PC-3 (cell line): ENCODE data around the gene NOTCH1. TPM values are rescaled to one million over a fixed set of nuclear protein-coding genes. Genes with fewer than 3 reads are reported as not detected.

Experiments
- ATAC-seq: fragments of 200-7000 bp; cut with Tn5 transposase; 2 replicates; pipeline ENCODE4 v1.9.1; 2020; ENCODE audit warnings: mild to moderate bottlenecking, moderate library complexity
- BruUV-seq: library from RNA; stranded (reverse); fragments of 400-500 nt; replicated peaks from 2 replicates; lab custom pipeline; 2021; lab: Mats Ljungman, UMichigan
- CTCF ChIA-PET: fragments of 300-600 bp; sonication (Branson Sonifier 250); formaldehyde crosslinking; loops from one replicate; lab custom pipeline; 2022; ENCODE audit warnings: antibody characterized with exemption; lab: Charles Lee
- POLR2A ChIA-PET: fragments of 300-600 bp; sonication (Branson Sonifier 250); formaldehyde crosslinking; loops from one replicate; lab custom pipeline; 2022; ENCODE audit warnings: antibody characterized with exemption; ENCODE audit not compliant: unreplicated experiment; lab: Charles Lee
- DNase-seq: peaks from one replicate; pipeline ENCODE4 v3.0.0-alpha.2; 2015
- H2AFZ ChIP-seq: fragments of 300-600 bp; sonication (generic); 2 replicates; pipeline ENCODE4 v1.6.0; 2016; ENCODE audit warnings: antibody characterized with exemption, low read length
- H3F3A ChIP-seq: fragments of 300-600 bp; sonication (generic); one replicate; pipeline ENCODE4 v1.6.0; 2017; ENCODE audit warnings: antibody characterized with exemption, low read length, control low read depth, mild to moderate bottlenecking; ENCODE audit not compliant: unreplicated experiment
- H3K27ac ChIP-seq: fragments of 300-600 bp; sonication (generic); 2 replicates; pipeline ENCODE4 v1.5.1; 2016; ENCODE audit warnings: mild to moderate bottlenecking, low read length
- H3K27me3 ChIP-seq: fragments of 300-600 bp; sonication (generic); 2 replicates; pipeline ENCODE4 v1.6.1; 2016; ENCODE audit warnings: low read length, mixed read lengths
- H3K36me3 ChIP-seq: fragments of 300-600 bp; sonication (generic); 2 replicates; pipeline ENCODE4 v1.6.1; 2016; ENCODE audit warnings: low read depth, mixed run types, low read length, mixed read lengths
- H3K4me1 ChIP-seq: fragments of 300-600 bp; sonication (generic); 2 replicates; pipeline ENCODE4 v1.5.1; 2016; ENCODE audit warnings: low read length; ENCODE audit not compliant: insufficient read depth
- H3K4me2 ChIP-seq: fragments of 300-600 bp; sonication (generic); 2 replicates; pipeline ENCODE4 v1.6.0; 2016; ENCODE audit warnings: low read length
- H3K4me3 ChIP-seq: fragments of 300-600 bp; sonication (generic); 2 replicates; pipeline ENCODE4 v1.5.1; 2016; ENCODE audit warnings: mild to moderate bottlenecking, low read length, mixed read lengths
- H3K79me2 ChIP-seq: fragments of 300-600 bp; sonication (generic); 2 replicates; pipeline ENCODE4 v1.6.1; 2017; ENCODE audit warnings: low read length, mixed read lengths
- H3K9ac ChIP-seq: fragments of 300-600 bp; sonication (generic); 2 replicates; pipeline ENCODE4 v1.6.0; 2016; ENCODE audit warnings: mild to moderate bottlenecking, low read length
- H3K9me2 ChIP-seq: fragments of 300-600 bp; sonication (generic); replicated peaks from 2 replicates; pipeline ENCODE4 v1.6.1; 2016; ENCODE audit warnings: mixed run types, low read length, mixed read lengths
- H3K9me3 ChIP-seq: fragments of 300-600 bp; sonication (generic); 2 replicates; pipeline ENCODE4 v1.6.1; 2016; ENCODE audit warnings: low read length, mixed read lengths
- H4K20me1 ChIP-seq: fragments of 300-600 bp; sonication (generic); 2 replicates; pipeline ENCODE4 v1.6.1; 2016; ENCODE audit warnings: low read length, mixed read lengths
- CTCF ChIP-seq: fragments of 300-600 bp; sonication (generic); conservative IDR thresholded peaks from 2 replicates; pipeline ENCODE4 v1.5.1; 2017; ENCODE audit warnings: antibody characterized with exemption, low read depth, mild to moderate bottlenecking, low read length
- EZH2 ChIP-seq: fragments of 300-600 bp; sonication (generic); IDR thresholded peaks from one replicate; pipeline ENCODE4 v1.6.1; 2017; ENCODE audit warnings: antibody characterized with exemption, mild to moderate bottlenecking, low read length; ENCODE audit not compliant: unreplicated experiment
- EZH2phosphoT487 ChIP-seq: fragments of 300-600 bp; sonication (generic); IDR thresholded peaks from 2 replicates; pipeline ENCODE4 v1.6.1; 2018; ENCODE audit warnings: mild to moderate bottlenecking, antibody characterized with exemption, low read length, borderline replicate concordance
- intact Hi-C: fragments of 100-400 bp; cut with micrococcal nuclease; formaldehyde crosslinking; loops from 2 replicates; pipeline ENCODE4 v1.9.0; 2023
- total RNA-seq: library from RNA; depleted of rRNA; stranded (reverse); fragments of >200 nt; gene quantifications from 2 replicates; pipeline ENCODE4 v1.2.3, GENCODE V29; 2014

NOTCH1 gene
- total RNA-seq, 1 experiment from 2014 or later = 14.3 TPM

GRCh38 chr9:136496181-136496580, 49.7 kb downstream of the NOTCH1 start:
- Histone ChIP-seq H3K9ac (no peak overlapping the region), H2AFZ (no peak overlapping the region), H3K27me3 (no peaks in the 10 kb centered on the region), H3K4me2 (no peak overlapping the region), H3K9me3 (no peaks in the 10 kb centered on the region), H3K36me3 (no peaks in the 10 kb centered on the region), H3F3A (no peaks in the 10 kb centered on the region), H3K4me1 (no peaks in the 10 kb centered on the region), H3K27ac (no peak overlapping the region), H3K4me3 (no peak overlapping the region), H3K79me2 (no peaks in the 10 kb centered on the region), H3K9me2 (no peaks in the 10 kb centered on the region), H4K20me1 (no peaks in the 10 kb centered on the region)
- no peak for TF ChIP-seq EZH2
- TF ChIP-seq EZH2phosphoT487 = no peak
- no peak for TF ChIP-seq CTCF
- DNase-seq = no peak
- ChIA-PET POLR2A (no interaction called here), CTCF (no interaction called here)
- ATAC-seq = no peak
- intact Hi-C loops = no loop called here
- BruUV-seq = no TSS peak

DNA sequence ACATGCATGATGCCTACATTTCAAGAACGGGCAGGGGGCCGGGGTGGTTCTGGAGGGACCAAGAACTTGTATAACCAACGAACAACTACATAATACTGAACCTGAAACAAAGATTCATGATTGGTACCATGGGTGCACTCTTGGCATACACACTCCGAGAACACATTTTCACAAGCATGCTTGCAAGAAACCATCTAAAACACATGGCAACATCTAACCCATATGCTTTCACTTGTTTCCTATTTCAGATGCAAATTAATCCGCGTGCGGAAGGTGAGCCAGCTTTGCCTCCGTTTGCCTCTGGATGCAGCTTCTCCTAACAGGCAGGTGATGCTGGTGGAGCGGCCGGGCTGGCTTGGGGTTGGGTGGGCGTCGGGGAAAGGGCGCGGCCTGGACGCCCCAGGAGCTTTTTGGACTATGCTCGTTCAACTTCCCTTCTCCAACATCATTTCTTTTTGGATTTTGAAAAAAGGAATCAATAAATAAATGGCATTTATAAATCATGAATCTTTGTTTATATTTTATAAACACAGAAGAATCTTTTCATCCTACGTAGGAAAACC, 50.5 kb downstream of the NOTCH1 start:
- TF ChIP-seq EZH2phosphoT487 = no peak
- TF ChIP-seq CTCF = no peak
- TF ChIP-seq EZH2 = no peak
- ChIA-PET POLR2A (no interaction called here), CTCF (no interaction called here)
- Histone ChIP-seq H3K9ac (no peak overlapping the region), H2AFZ (no peak overlapping the region), H3K79me2 (no peaks in the 10 kb centered on the region), H4K20me1 (no peaks in the 10 kb centered on the region), H3K4me2 (no peak overlapping the region), H3K4me1 (no peaks in the 10 kb centered on the region), H3K9me3 (no peaks in the 10 kb centered on the region), H3K36me3 (no peaks in the 10 kb centered on the region), H3K4me3 (no peak overlapping the region), H3F3A (no peaks in the 10 kb centered on the region), H3K9me2 (no peaks in the 10 kb centered on the region), H3K27ac (no peak overlapping the region), H3K27me3 (no peaks in the 10 kb centered on the region)
- BruUV-seq = no TSS peak
- intact Hi-C loops = no loop called here
- no peak for DNase-seq
- ATAC-seq = no peak

DNA sequence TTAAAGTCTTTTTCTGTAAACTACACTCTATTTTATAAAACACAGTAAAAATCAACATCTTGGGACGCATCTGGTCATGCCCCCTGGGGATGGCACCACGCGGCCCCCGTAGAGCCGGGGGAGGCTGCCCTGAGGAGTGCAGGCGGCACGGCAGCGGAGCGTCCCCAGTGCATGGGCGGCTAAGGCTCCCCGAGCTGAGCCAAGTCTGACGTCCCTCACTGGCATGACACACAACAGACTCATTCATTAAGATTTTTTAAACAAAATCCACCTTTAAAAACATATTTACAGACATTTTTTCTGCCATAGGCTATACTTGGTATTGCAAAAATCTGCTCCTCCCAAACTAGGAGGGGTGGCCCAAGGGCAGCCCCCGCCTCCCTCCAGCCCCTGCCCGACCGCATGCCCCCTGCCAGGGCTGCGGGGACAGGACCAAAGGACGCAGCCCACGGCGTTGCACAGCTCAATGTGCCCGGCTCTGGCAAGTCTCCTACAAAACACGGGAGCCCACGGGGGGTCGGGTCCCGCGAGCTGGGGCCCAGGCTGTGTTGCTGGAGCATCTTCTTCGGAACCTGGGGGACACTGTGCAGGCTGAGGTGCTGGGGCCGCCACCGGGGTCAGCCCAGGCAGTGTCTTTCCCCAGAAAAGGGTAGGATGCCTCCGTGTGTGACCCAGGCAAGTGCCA, 51.2 kb downstream of the NOTCH1 start:
- intact Hi-C loops = no loop called here
- Histone ChIP-seq H3K4me3 (no peak overlapping the region), H2AFZ (no peak overlapping the region), H3K9ac (no peak overlapping the region), H3K79me2 (no peaks in the 10 kb centered on the region), H3F3A (no peaks in the 10 kb centered on the region), H4K20me1 (no peaks in the 10 kb centered on the region), H3K9me3 (no peaks in the 10 kb centered on the region), H3K9me2 (no peaks in the 10 kb centered on the region), H3K36me3 (no peaks in the 10 kb centered on the region), H3K27me3 (no peaks in the 10 kb centered on the region), H3K4me2 (no peak overlapping the region), H3K27ac (no peak overlapping the region), H3K4me1 (no peaks in the 10 kb centered on the region)
- DNase-seq (no peak), ATAC-seq (no peak)
- POLR2A ChIA-PET = no interaction called here
- TF ChIP-seq EZH2phosphoT487 (no peak), EZH2 (no peak), CTCF (no peak)
- CTCF ChIA-PET = no interaction called here
- no TSS peak for BruUV-seq
